GM21381 (cell line): ENCODE measurements around the gene MSANTD1.

Experiments used
- ATAC-seq: cut with Tn5 transposase; IDR thresholded peaks from one replicate; pipeline ENCODE4 v1.9.1; 2021; ENCODE audit warnings: mild to moderate bottlenecking, moderate library complexity; ENCODE audit not compliant: unreplicated experiment

The MSANTD1 gene

GRCh38 chr4:3261411-3262207 lies 12.7 kb downstream of the MSANTD1 start:
- ATAC-seq, result no peak

GRCh38 chr4:3262208-3263052 lies 13.5 kb downstream of the MSANTD1 start:
- no peak for ATAC-seq

GRCh38 chr4:3263053-3263875 lies 14.3 kb downstream of the MSANTD1 start:
- no peak for ATAC-seq

- ATAC-seq, result no peak
Measured at GRCh38 chr4:3263876-3264193, 14.9 kb downstream of the MSANTD1 start.

- ATAC-seq, result no peak
Measured at GRCh38 chr4:3266076-3266475, 17.1 kb downstream of the MSANTD1 start.

- no peak for ATAC-seq
Measured at GRCh38 chr4:3267576-3268394, 18.8 kb downstream of the MSANTD1 start.

- ATAC-seq, result no peak
Measured at GRCh38 chr4:3268395-3269104, 19.6 kb downstream of the MSANTD1 start.

GRCh38 chr4:3269105-3269927 lies 20.4 kb downstream of the MSANTD1 start:
- no peak for ATAC-seq

- ATAC-seq, result no peak
Measured at GRCh38 chr4:3269991-3270611, 21.1 kb downstream of the MSANTD1 start.

GRCh38 chr4:3271131-3271530 lies 22.2 kb downstream of the MSANTD1 start:
- ATAC-seq, result no peak

GRCh38 chr4:3276986-3277385 lies 28.0 kb downstream of the MSANTD1 start:
- ATAC-seq, result no peak

GRCh38 chr4:3280466-3280865 lies 31.5 kb downstream of the MSANTD1 start:
- no peak for ATAC-seq

- no peak for ATAC-seq
Measured at GRCh38 chr4:3283483-3283882, 34.5 kb downstream of the MSANTD1 start.

GRCh38 chr4:3283916-3284315 lies 35.0 kb downstream of the MSANTD1 start:
- ATAC-seq, result no peak

GRCh38 chr4:3284734-3285557 lies 36.0 kb downstream of the MSANTD1 start:
- no peak for ATAC-seq

- ATAC-seq, result peak; percentile 89
Measured at GRCh38 chr4:3285558-3286334, 36.8 kb downstream of the MSANTD1 start.
